ENCODE data around the gene CNIH3. TPM values are rescaled to one million over a fixed set of nuclear protein-coding genes. Genes with fewer than 3 reads are reported as not detected.

The CNIH3 gene
- total RNA-seq, 2 experiments from 2014 or later = 1.8 to 2.5 TPM

DNA sequence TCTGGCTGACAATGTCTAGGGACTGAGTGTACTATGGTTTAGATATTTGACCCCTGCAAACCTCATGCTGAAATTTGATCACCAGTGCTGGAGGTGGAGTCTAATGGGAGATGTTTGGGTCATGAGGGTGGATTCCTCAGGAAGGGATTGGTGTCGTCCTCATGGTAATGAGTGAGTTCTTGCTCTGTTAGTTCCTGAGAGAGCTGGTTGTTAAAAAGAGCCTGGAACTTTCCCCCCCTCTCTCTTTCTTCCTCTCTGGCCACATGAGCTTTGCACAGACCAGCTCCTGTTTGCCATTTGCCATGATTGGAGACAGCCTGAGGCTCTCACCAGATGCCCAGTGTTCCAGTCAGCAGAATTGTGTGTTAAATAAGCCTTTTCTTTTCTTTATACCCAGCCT, 36.6 kb upstream of the CNIH3 start:
- Histone ChIP-seq H3K9me3 (ENCODE audit: control insufficient read depth in 1 of 2, insufficient read depth in 1 of 2, low read length in 2 of 2) (no peaks in the 10 kb centered on the region), H3K4me3 (ENCODE audit: low read length) (no peak overlapping the region), H3K27ac (ENCODE audit: low read depth in 1 of 2, low read length in 2 of 2) (no peak overlapping the region), H3K36me3 (ENCODE audit: insufficient read depth, low read length) (no peaks in the 10 kb centered on the region), H3K27me3 (ENCODE audit: control insufficient read depth in 1 of 2, insufficient read depth in 2 of 2, low read length in 2 of 2) (peaks cover 0 to 3% of the 10 kb centered on the region in 2 experiments), H3K4me1 (ENCODE audit: insufficient read depth, low read length) (no peaks in the 10 kb centered on the region)
- DNase-seq (no peak), ATAC-seq (ENCODE audit: poor library complexity) (no peak)
- ChIA-PET CTCF (no interaction called here), POLR2A (no interaction called here)
- intact Hi-C loops (cut with DNase I, micrococcal nuclease) = no loop called here
- peaks cover 11% of the 10 kb centered on the region for H3K9me3 Mint-ChIP-seq
- peaks cover 4% of the 10 kb centered on the region for H3K27me3 Mint-ChIP-seq
- no peak overlapping the region for H3K27ac Mint-ChIP-seq
- H3K4me1 Mint-ChIP-seq (ENCODE audit: low read depth) = no peaks in the 10 kb centered on the region
- no peaks in the 10 kb centered on the region for H3K36me3 Mint-ChIP-seq (ENCODE audit: low read depth)
- TF ChIP-seq, protein P1, sequence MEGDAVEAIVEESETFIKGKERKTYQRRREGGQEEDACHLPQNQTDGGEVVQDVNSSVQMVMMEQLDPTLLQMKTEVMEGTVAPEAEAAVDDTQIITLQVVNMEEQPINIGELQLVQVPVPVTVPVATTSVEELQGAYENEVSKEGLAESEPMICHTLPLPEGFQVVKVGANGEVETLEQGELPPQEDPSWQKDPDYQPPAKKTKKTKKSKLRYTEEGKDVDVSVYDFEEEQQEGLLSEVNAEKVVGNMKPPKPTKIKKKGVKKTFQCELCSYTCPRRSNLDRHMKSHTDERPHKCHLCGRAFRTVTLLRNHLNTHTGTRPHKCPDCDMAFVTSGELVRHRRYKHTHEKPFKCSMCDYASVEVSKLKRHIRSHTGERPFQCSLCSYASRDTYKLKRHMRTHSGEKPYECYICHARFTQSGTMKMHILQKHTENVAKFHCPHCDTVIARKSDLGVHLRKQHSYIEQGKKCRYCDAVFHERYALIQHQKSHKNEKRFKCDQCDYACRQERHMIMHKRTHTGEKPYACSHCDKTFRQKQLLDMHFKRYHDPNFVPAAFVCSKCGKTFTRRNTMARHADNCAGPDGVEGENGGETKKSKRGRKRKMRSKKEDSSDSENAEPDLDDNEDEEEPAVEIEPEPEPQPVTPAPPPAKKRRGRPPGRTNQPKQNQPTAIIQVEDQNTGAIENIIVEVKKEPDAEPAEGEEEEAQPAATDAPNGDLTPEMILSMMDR (IDR thresholded peaks at IDR 0.05) = no peak
- H3K4me3 Mint-ChIP-seq = no peak overlapping the region

DNA sequence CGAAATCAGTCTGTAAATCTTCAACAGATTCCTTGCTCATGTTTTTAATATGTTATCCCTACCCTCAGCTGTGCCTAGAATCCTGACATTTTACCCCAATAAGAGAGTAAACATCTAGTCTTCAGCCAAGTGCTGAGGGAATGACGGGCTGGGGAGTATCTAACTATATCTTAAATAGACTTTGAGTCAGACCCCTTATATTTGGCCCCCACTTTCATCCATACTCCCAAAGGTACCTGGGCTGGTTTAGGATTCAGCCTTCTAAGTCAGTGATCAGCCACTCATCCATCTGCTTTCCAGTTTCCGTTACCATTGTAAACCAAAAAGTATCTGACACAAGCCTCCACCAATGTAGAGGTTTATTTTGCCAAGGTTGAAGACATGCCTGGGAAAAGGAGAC, 36.1 kb upstream of the CNIH3 start:
- intact Hi-C loops (cut with DNase I, micrococcal nuclease) = no loop called here
- Histone ChIP-seq H3K27ac (ENCODE audit: low read depth in 1 of 2, low read length in 2 of 2) (no peak overlapping the region), H3K4me3 (ENCODE audit: low read length) (no peak overlapping the region), H3K9me3 (ENCODE audit: control insufficient read depth in 1 of 2, insufficient read depth in 1 of 2, low read length in 2 of 2) (no peaks in the 10 kb centered on the region), H3K4me1 (ENCODE audit: insufficient read depth, low read length) (no peaks in the 10 kb centered on the region), H3K36me3 (ENCODE audit: insufficient read depth, low read length) (no peaks in the 10 kb centered on the region), H3K27me3 (ENCODE audit: control insufficient read depth in 1 of 2, insufficient read depth in 2 of 2, low read length in 2 of 2) (peaks cover 0 to 3% of the 10 kb centered on the region in 2 experiments)
- Mint-ChIP-seq H3K36me3 (ENCODE audit: low read depth) (no peaks in the 10 kb centered on the region), H3K27me3 (peaks cover 4% of the 10 kb centered on the region), H3K27ac (no peak overlapping the region), H3K4me1 (ENCODE audit: low read depth) (no peaks in the 10 kb centered on the region), H3K9me3 (peaks cover 11% of the 10 kb centered on the region), H3K4me3 (no peak overlapping the region)
- TF ChIP-seq, protein P1 (IDR thresholded peaks at IDR 0.05) = no peak
- DNase-seq (no peak), ATAC-seq (ENCODE audit: poor library complexity) (no peak)
- CTCF ChIA-PET = no interaction called here
- POLR2A ChIA-PET = no interaction called here

DNA sequence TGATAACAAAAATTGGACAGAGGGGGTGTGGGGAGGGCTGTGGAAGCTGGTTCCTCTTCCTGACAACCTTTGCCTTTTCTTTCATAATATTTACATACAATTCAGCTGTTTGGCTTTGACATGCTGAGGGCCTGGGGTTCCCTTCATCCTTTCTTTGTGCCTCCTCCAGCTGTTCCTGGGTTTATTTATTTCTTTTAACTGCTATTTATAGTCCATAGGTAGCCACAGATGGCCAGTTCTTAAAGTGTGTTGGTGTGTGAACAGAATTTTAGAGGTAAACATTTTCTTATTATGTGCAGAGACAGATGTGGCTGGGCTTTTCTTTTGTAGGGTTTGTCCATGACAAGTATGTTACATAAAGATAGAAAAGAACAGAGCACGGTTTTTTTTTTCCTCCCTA, 34.1 kb upstream of the CNIH3 start:
- ATAC-seq (ENCODE audit: poor library complexity) = no peak
- no peak overlapping the region for H3K27ac ChIP-seq (ENCODE audit: low read depth in 1 of 2, low read length in 2 of 2)
- ChIA-PET POLR2A (no interaction called here), CTCF (interaction anchor here (0.8 kb wide), 1 partner anchor 8 kb away, joined by 3 read pairs; no protein-coding TSS in a partner anchor)
- peaks cover 4% of the 10 kb centered on the region for H3K9me3 Mint-ChIP-seq
- H3K4me1 ChIP-seq (ENCODE audit: insufficient read depth, low read length) = no peaks in the 10 kb centered on the region
- H3K4me3 Mint-ChIP-seq = no peak overlapping the region
- no peaks in the 10 kb centered on the region for H3K9me3 ChIP-seq (ENCODE audit: control insufficient read depth in 1 of 2, insufficient read depth in 1 of 2, low read length in 2 of 2)
- intact Hi-C loops (cut with DNase I, micrococcal nuclease) = no loop called here
- H3K27me3 Mint-ChIP-seq = no peaks in the 10 kb centered on the region
- no peaks in the 10 kb centered on the region for H3K36me3 Mint-ChIP-seq (ENCODE audit: low read depth)
- TF ChIP-seq, protein P1 (IDR thresholded peaks at IDR 0.05) = no peak
- no peaks in the 10 kb centered on the region for H3K36me3 ChIP-seq (ENCODE audit: insufficient read depth, low read length)
- H3K4me1 Mint-ChIP-seq (ENCODE audit: low read depth) = no peaks in the 10 kb centered on the region
- no peak for DNase-seq
- peaks cover 0 to 3% of the 10 kb centered on the region in 2 experiments for H3K27me3 ChIP-seq (ENCODE audit: control insufficient read depth in 1 of 2, insufficient read depth in 2 of 2, low read length in 2 of 2)
- H3K27ac Mint-ChIP-seq = no peak overlapping the region
- no peak overlapping the region for H3K4me3 ChIP-seq (ENCODE audit: low read length)
